HCT116 (cell line): ENCODE results near the gene GNAS-AS1. TPM values are rescaled to one million over a fixed set of nuclear protein-coding genes. Genes with fewer than 3 reads are reported as not detected.

ENCODE experiments used
- ATAC-seq: fragments of 200-7000 bp; cut with Tn5 transposase; 2 replicates; pipeline ENCODE4 v1.9.1; 2020; ENCODE audit warnings: mild to moderate bottlenecking, moderate library complexity
- BruUV-seq: library from RNA; stranded (reverse); fragments of 400-500 nt; replicated peaks from 2 replicates; lab custom pipeline; 2021; lab: Mats Ljungman, UMichigan
- CTCF ChIA-PET: fragments of 300-600 bp; sonication (Branson Sonifier 250); formaldehyde crosslinking; loops from one replicate; lab custom pipeline; 2021; ENCODE audit warnings: antibody characterized with exemption; lab: Charles Lee
- POLR2A ChIA-PET: fragments of 300-600, 350-600 bp; sonication (Branson Sonifier 250); formaldehyde crosslinking; loops from one replicate; lab custom pipeline; 2021; ENCODE audit warnings: antibody characterized with exemption; lab: Charles Lee
- RAD21 ChIA-PET, 2 experiments: fragments of 300-600 bp; sonication (Branson Sonifier 250); formaldehyde crosslinking; loops; one replicate each; lab custom pipeline; 2023; ENCODE audit warnings: low total read pairs in 2 of 2; ENCODE audit not compliant: uncharacterized antibody in 2 of 2, unreplicated experiment in 2 of 2, low non-redundant PET in 1 of 2; lab: Charles Lee
- DNase-seq: peaks from one replicate; pipeline ENCODE4 v3.0.0-alpha.2; 2010; ENCODE audit warnings: low read depth, low spot score
- H2AFZ ChIP-seq: fragments of 200-600 bp; shearing (Covaris generic), sonication (generic); 2 replicates; pipeline ENCODE4 v1.6.1; 2017; ENCODE audit warnings: low read depth, mixed run types, mixed read lengths, antibody characterized with exemption, low read length; ENCODE audit not compliant: poor library complexity, severe bottlenecking
- H3K27ac ChIP-seq: 2 replicates; pipeline ENCODE4 v1.5.1; 2012; ENCODE audit warnings: low read depth, low read length
- H3K27me3 ChIP-seq: fragments of 200-600 bp; sonication (generic); 2 replicates; pipeline ENCODE4 v1.6.1; 2016; ENCODE audit warnings: mixed run types, low read length, mixed read lengths; ENCODE audit not compliant: insufficient read depth
- H3K36me3 ChIP-seq, 2 experiments: fragments of 200-500 bp in 1 of 2; fragments of 200-600 bp in 1 of 2; sonication (Bioruptor generic) in 1 of 2; sonication (generic) in 1 of 2; 2 replicates each; pipeline versions ENCODE4 v1.5.1 to v1.6.1; 2014 to 2016; ENCODE audit warnings: low read length in 2 of 2, inconsistent platforms in 1 of 2, mixed read lengths in 1 of 2, mixed run types in 1 of 2; ENCODE audit not compliant: insufficient read depth in 2 of 2, control insufficient read depth in 1 of 2
- H3K4me1 ChIP-seq, 2 experiments: fragments of 200-600 bp in 1 of 2; sonication (generic) in 1 of 2; 2 replicates each; pipeline versions ENCODE4 v1.5.1 to v1.6.1; 2012 to 2017; ENCODE audit warnings: low read length in 2 of 2, inconsistent platforms in 1 of 2, mild to moderate bottlenecking in 1 of 2, mixed read lengths in 1 of 2, mixed run types in 1 of 2, moderate library complexity in 1 of 2; ENCODE audit not compliant: insufficient read depth in 2 of 2, control insufficient read depth in 1 of 2
- H3K4me2 ChIP-seq: fragments of 200-600 bp; sonication (generic); 2 replicates; pipeline ENCODE4 v1.6.1; 2017; ENCODE audit warnings: mixed run types, low read length, mixed read lengths
- H3K4me3 ChIP-seq, 2 experiments: fragments of 200-600 bp in 1 of 2; sonication (generic) in 1 of 2; replicated peaks in 1 of 2; 2 replicates each; pipeline ENCODE4 v1.5.1; 2011 to 2016; ENCODE audit warnings: low read length in 2 of 2, control low read depth in 1 of 2, low read depth in 1 of 2, mild to moderate bottlenecking in 1 of 2, mixed read lengths in 1 of 2, mixed run types in 1 of 2
- H3K79me2 ChIP-seq: fragments of 200-600 bp; sonication (generic); 2 replicates; pipeline ENCODE4 v1.6.1; 2017; ENCODE audit warnings: mild to moderate bottlenecking, mixed run types, low read length, moderate library complexity, mixed read lengths; ENCODE audit not compliant: insufficient read depth
- H3K9ac ChIP-seq: fragments of 200-600 bp; sonication (generic); 2 replicates; pipeline ENCODE4 v1.6.1; 2016; ENCODE audit warnings: low read length, mixed read lengths
- H3K9me2 ChIP-seq: fragments of 200-600 bp; sonication (generic), shearing (Covaris generic); 2 replicates; pipeline ENCODE4 v1.6.1; 2017; ENCODE audit warnings: mixed run types, mild to moderate bottlenecking, moderate library complexity; ENCODE audit not compliant: insufficient read depth
- H3K9me3 ChIP-seq, 2 experiments: fragments of 200-500 bp in 1 of 2; fragments of 200-600 bp in 1 of 2; sonication (Bioruptor generic) in 1 of 2; sonication (generic) in 1 of 2; 2 replicates each; pipeline ENCODE4 v1.6.1; 2014 to 2017; ENCODE audit warnings: low read length in 2 of 2, mixed read lengths in 2 of 2, inconsistent platforms in 1 of 2, low read depth in 1 of 2, mild to moderate bottlenecking in 1 of 2, mixed run types in 1 of 2, moderate library complexity in 1 of 2; ENCODE audit not compliant: control insufficient read depth in 1 of 2, insufficient read depth in 1 of 2
- H4K20me1 ChIP-seq: fragments of 200-600 bp; sonication (generic), shearing (Covaris generic); 2 replicates; pipeline ENCODE4 v1.6.1; 2017; ENCODE audit warnings: mixed run types, mild to moderate bottlenecking, moderate library complexity; ENCODE audit not compliant: insufficient read depth
- ATF3 ChIP-seq: IDR thresholded peaks from 2 replicates; pipeline ENCODE4 v1.6.1; 2012
- CBX3 ChIP-seq: IDR thresholded peaks from 2 replicates; pipeline ENCODE4 v1.6.1; 2012; ENCODE audit warnings: low read depth
- CTCF ChIP-seq, 3 experiments: fragments of 200-600 bp in 1 of 3; sonication (generic) in 1 of 3; IDR thresholded peaks in 2 of 3; conservative IDR thresholded peaks in 1 of 3; 2 replicates each; pipeline ENCODE4 v1.5.1; 2012 to 2017; ENCODE audit warnings: low read depth in 2 of 3, low read length in 2 of 3, antibody characterized with exemption in 1 of 3, borderline replicate concordance in 1 of 3, control low read depth in 1 of 3, mild to moderate bottlenecking in 1 of 3, mixed read lengths in 1 of 3, mixed run types in 1 of 3, moderate library complexity in 1 of 3; ENCODE audit not compliant: insufficient read depth in 1 of 3
- EGR1 ChIP-seq: IDR thresholded peaks from 2 replicates; pipeline ENCODE4 v1.6.1; 2012; ENCODE audit warnings: low read depth
- ELF1 ChIP-seq: IDR thresholded peaks from 2 replicates; pipeline ENCODE4 v1.6.1; 2012; ENCODE audit warnings: low read depth, borderline replicate concordance
- EZH2 ChIP-seq: fragments of 200-600 bp; sonication (generic); IDR thresholded peaks from 2 replicates; pipeline ENCODE4 v1.6.1; 2017; ENCODE audit warnings: antibody characterized with exemption, mixed run types
- EZH2phosphoT487 ChIP-seq: fragments of 200-600 bp; IDR thresholded peaks from 2 replicates; pipeline ENCODE4 v1.6.1; 2018; ENCODE audit warnings: antibody characterized with exemption, borderline replicate concordance
- FOSL1 ChIP-seq: IDR thresholded peaks from 2 replicates; pipeline ENCODE4 v1.6.1; 2012; ENCODE audit warnings: low read depth
- JUND ChIP-seq: IDR thresholded peaks from 2 replicates; pipeline ENCODE4 v1.6.1; 2012
- POLR2A ChIP-seq: IDR thresholded peaks from 2 replicates; pipeline ENCODE4 v1.7.0; 2011; ENCODE audit warnings: borderline replicate concordance; ENCODE audit not compliant: insufficient read depth, insufficient read length; ENCODE audit errors: extremely low read depth
- POLR2AphosphoS5 ChIP-seq: IDR thresholded peaks from 2 replicates; pipeline ENCODE4 v1.6.1; 2011; ENCODE audit warnings: mild to moderate bottlenecking, low read depth, low read length, moderate library complexity
- REST ChIP-seq: IDR thresholded peaks from 2 replicates; pipeline ENCODE4 v1.6.1; 2012; ENCODE audit warnings: low read depth
- SIN3A ChIP-seq: IDR thresholded peaks from 2 replicates; pipeline ENCODE4 v1.6.1; 2012; ENCODE audit warnings: low read depth
- SP1 ChIP-seq: IDR thresholded peaks from 2 replicates; pipeline ENCODE4 v1.6.1; 2012; ENCODE audit warnings: low read depth
- SRF ChIP-seq: IDR thresholded peaks from 2 replicates; pipeline ENCODE4 v1.6.1; 2012; ENCODE audit warnings: low read depth
- TCF7L2 ChIP-seq: IDR thresholded peaks from 2 replicates; pipeline ENCODE4 v1.7.0; 2011; ENCODE audit warnings: borderline replicate concordance, inconsistent platforms; ENCODE audit not compliant: insufficient read depth, insufficient read length; ENCODE audit errors: extremely low read depth
- ZFX ChIP-seq: fragments of 450-650 bp; IDR thresholded peaks from 2 replicates; pipeline ENCODE4 v1.6.1; 2017
- ZNF274 ChIP-seq: fragments of 200-500 bp; sonication (Bioruptor generic); IDR thresholded peaks from 2 replicates; pipeline ENCODE4 v1.6.1; 2014; ENCODE audit warnings: mild to moderate bottlenecking, low read depth, low read length, inconsistent platforms
- intact Hi-C: fragments of 100-400 bp; cut with micrococcal nuclease; formaldehyde crosslinking; loops from 2 replicates; pipeline ENCODE4 v1.10.0; 2022
- total RNA-seq: library from RNA; stranded (reverse); gene quantifications from one replicate; pipeline ENCODE4 v1.2.1, GENCODE V29; 2021; ENCODE audit not compliant: unreplicated experiment
- TF ChIP-seq, protein P1 (sequence below): IDR thresholded peaks from 2 replicates; pipeline ENCODE4 v1.6.1; 2011; ENCODE audit warnings: mild to moderate bottlenecking, low read length, moderate library complexity; ENCODE audit not compliant: insufficient replicate concordance; ENCODE audit errors: extremely low read depth
- TF ChIP-seq, protein P2 (sequence below): IDR thresholded peaks from 2 replicates; pipeline ENCODE4 v1.6.1; 2012

Gene GNAS-AS1
- total RNA-seq, 1 experiment from 2014 or later = not detected

DNA sequence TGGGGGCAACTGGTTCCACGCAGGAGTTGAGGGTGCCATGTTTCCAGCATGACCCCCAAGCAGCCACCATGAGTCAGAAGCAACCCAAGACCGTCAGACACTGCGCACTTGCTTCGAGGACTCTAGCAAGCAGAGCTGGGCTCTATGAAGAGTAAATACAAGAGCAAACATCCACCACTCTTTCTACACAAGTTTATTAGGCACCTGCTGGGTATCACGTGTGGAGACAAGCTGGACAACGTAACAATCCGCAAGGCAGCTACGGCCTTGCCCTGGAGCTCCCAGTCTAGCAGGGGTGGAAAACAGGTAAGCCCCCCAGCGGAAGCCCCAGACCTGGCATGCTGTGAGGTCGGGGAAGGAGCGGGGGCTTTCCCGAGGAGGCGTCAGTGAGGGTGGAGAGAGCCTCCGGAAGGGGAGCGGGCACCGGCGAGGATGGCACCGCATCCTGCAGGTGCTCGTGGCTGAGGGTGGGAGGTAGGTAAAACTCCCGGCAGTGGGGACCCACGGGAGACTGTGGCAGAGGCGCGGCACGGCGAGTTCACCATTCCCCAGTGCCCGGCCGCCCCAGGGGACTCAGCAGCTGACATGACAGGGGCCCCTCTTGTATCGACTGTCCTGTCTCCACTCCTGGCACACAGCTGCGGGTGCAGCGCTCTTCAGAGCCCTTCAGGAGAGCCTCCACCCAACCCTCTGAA lies 33.6 kb downstream of the GNAS-AS1 start:
- ChIA-PET CTCF (no interaction called here), POLR2A (no interaction called here), RAD21 (no interaction called here)
- no peaks in the 10 kb centered on the region for H3K4me1 ChIP-seq
- intact Hi-C loops = no loop called here
- H3K9ac ChIP-seq = no peak overlapping the region
- no peak overlapping the region for H3K4me2 ChIP-seq
- H2AFZ ChIP-seq = no peak overlapping the region
- no peaks in the 10 kb centered on the region for H4K20me1 ChIP-seq
- no TSS peak for BruUV-seq
- no peak overlapping the region for H3K27ac ChIP-seq
- TF ChIP-seq CBX3 (no peak), JUND (no peak), EGR1 (no peak), SRF (no peak), SIN3A (no peak), ZNF274 (no peak), POLR2AphosphoS5 (no peak), POLR2A (no peak), EZH2 (no peak), ELF1 (no peak), ZFX (no peak), SP1 (no peak), TCF7L2 (no peak), EZH2phosphoT487 (no peak), ATF3 (no peak), CTCF (IDR thresholded peaks at IDR 0.05 in 2 of 3, conservative IDR thresholded peaks at IDR 0.05 in 1 of 3; ENCODE audit: borderline replicate concordance in 1 of 3, insufficient read depth in 1 of 3, low read depth in 2 of 3, low read length in 2 of 3) (no peak), FOSL1 (no peak), REST (no peak)
- TF ChIP-seq, protein P1, sequence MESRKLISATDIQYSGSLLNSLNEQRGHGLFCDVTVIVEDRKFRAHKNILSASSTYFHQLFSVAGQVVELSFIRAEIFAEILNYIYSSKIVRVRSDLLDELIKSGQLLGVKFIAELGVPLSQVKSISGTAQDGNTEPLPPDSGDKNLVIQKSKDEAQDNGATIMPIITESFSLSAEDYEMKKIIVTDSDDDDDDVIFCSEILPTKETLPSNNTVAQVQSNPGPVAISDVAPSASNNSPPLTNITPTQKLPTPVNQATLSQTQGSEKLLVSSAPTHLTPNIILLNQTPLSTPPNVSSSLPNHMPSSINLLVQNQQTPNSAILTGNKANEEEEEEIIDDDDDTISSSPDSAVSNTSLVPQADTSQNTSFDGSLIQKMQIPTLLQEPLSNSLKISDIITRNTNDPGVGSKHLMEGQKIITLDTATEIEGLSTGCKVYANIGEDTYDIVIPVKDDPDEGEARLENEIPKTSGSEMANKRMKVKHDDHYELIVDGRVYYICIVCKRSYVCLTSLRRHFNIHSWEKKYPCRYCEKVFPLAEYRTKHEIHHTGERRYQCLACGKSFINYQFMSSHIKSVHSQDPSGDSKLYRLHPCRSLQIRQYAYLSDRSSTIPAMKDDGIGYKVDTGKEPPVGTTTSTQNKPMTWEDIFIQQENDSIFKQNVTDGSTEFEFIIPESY = no peak
- TF ChIP-seq, protein P2, sequence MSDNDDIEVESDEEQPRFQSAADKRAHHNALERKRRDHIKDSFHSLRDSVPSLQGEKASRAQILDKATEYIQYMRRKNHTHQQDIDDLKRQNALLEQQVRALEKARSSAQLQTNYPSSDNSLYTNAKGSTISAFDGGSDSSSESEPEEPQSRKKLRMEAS = no peak
- H3K79me2 ChIP-seq = no peaks in the 10 kb centered on the region
- H3K4me3 ChIP-seq = no peak overlapping the region
- H3K9me2 ChIP-seq = no peaks in the 10 kb centered on the region
- ATAC-seq (no peak), DNase-seq (no peak)
- H3K27me3 ChIP-seq = no peaks in the 10 kb centered on the region
- no peaks in the 10 kb centered on the region for H3K36me3 ChIP-seq
- H3K9me3 ChIP-seq = no peaks in the 10 kb centered on the region
